CD14-positive monocyte (primary cell): ENCODE data around the gene SLC25A22. TPM values are rescaled to one million over a fixed set of nuclear protein-coding genes. Genes with fewer than 3 reads are reported as not detected.

Experiments used
- DNase-seq, 3 donors: peaks; one replicate each; pipeline ENCODE4 v3.0.0-alpha.2; 2011 to 2022
- H2AFZ ChIP-seq: 2 replicates; pipeline ENCODE4 v1.6.0; 2012; ENCODE audit warnings: mild to moderate bottlenecking, low read depth, low read length, inconsistent platforms; ENCODE audit not compliant: insufficient read depth, poor library complexity, severe bottlenecking
- H3K27ac ChIP-seq, 2 donors: 1 replicate in 1 of 2; 2 replicates in 1 of 2; pipeline ENCODE4 v1.5.1; 2012 to 2013; ENCODE audit warnings: low read length in 2 of 2, control low read depth in 1 of 2, inconsistent platforms in 1 of 2, low read depth in 1 of 2, mild to moderate bottlenecking in 1 of 2
- H3K27me3 ChIP-seq, 2 donors: one replicate each; pipeline versions ENCODE4 v1.6.0 to v1.6.1; 2011 to 2013; ENCODE audit warnings: low read length in 2 of 2; ENCODE audit not compliant: control insufficient read depth in 2 of 2, insufficient read depth in 2 of 2
- H3K36me3 ChIP-seq, 2 donors: replicated peaks in 1 of 2; 1 replicate in 1 of 2; 2 replicates in 1 of 2; pipeline versions ENCODE4 v1.5.1 to v1.6.1; 2012 to 2013; ENCODE audit warnings: low read length in 2 of 2, control low read depth in 1 of 2, inconsistent platforms in 1 of 2, mild to moderate bottlenecking in 1 of 2; ENCODE audit not compliant: insufficient read depth in 2 of 2, control insufficient read depth in 1 of 2
- H3K4me1 ChIP-seq, 2 donors: 1 replicate in 1 of 2; 2 replicates in 1 of 2; pipeline versions ENCODE4 v1.5.1 to v1.6.1; 2012 to 2013; ENCODE audit warnings: low read length in 2 of 2, control low read depth in 1 of 2, inconsistent platforms in 1 of 2, mild to moderate bottlenecking in 1 of 2, moderate library complexity in 1 of 2; ENCODE audit not compliant: insufficient read depth in 2 of 2, control insufficient read depth in 1 of 2
- H3K4me2 ChIP-seq: replicated peaks from 2 replicates; pipeline ENCODE3; 2012; ENCODE audit warnings: low read length, moderate library complexity, mild to moderate bottlenecking; ENCODE audit not compliant: poor library complexity, severe bottlenecking; ENCODE audit errors: extremely low read depth
- H3K4me3 ChIP-seq, 3 experiments: fragments of 200-600 bp in 1 of 3; sonication (generic) in 1 of 3; replicated peaks in 1 of 3; 1 replicate in 2 of 3; 2 replicates in 1 of 3; pipeline ENCODE4 v1.5.1; 2011 to 2013; ENCODE audit warnings: low read length in 3 of 3, mild to moderate bottlenecking in 3 of 3, control low read depth in 2 of 3, low read depth in 2 of 3, inconsistent platforms in 1 of 3, moderate library complexity in 1 of 3
- H3K79me2 ChIP-seq: 2 replicates; pipeline ENCODE4 v1.6.0; 2012; ENCODE audit warnings: mild to moderate bottlenecking, control low read depth, inconsistent platforms, low read length, moderate library complexity; ENCODE audit not compliant: insufficient read depth
- H3K9ac ChIP-seq: 2 replicates; pipeline ENCODE4 v1.6.0; 2017; ENCODE audit warnings: low read length, mild to moderate bottlenecking; ENCODE audit not compliant: insufficient read depth, poor library complexity, severe bottlenecking
- H3K9me3 ChIP-seq, 2 donors: replicated peaks in 1 of 2; 1 replicate in 1 of 2; 2 replicates in 1 of 2; pipeline versions ENCODE4 v1.5.1 to v1.6.1; 2012 to 2013; ENCODE audit warnings: low read length in 2 of 2, control low read depth in 1 of 2; ENCODE audit not compliant: control insufficient read depth in 1 of 2, insufficient read depth in 1 of 2
- H4K20me1 ChIP-seq: 2 replicates; pipeline ENCODE4 v1.6.0; 2012; ENCODE audit warnings: mild to moderate bottlenecking, low read length, control low read depth, moderate library complexity; ENCODE audit not compliant: insufficient read depth
- H3K27ac Mint-ChIP-seq, 7 donors: one replicate each; pipeline ENCODE4 v1.8.0; 2020; ENCODE audit warnings: mild to moderate bottlenecking in 7 of 7, mixed read lengths in 7 of 7, moderate library complexity in 6 of 7, inconsistent platforms in 2 of 7
- H3K27me3 Mint-ChIP-seq, 3 donors: one replicate each; pipeline ENCODE4 v1.8.0; 2021 to 2022; ENCODE audit warnings: low read depth in 3 of 3, mild to moderate bottlenecking in 3 of 3, mixed read lengths in 3 of 3, moderate library complexity in 3 of 3, inconsistent platforms in 1 of 3
- H3K36me3 Mint-ChIP-seq, 2 donors: one replicate each; pipeline ENCODE4 v1.8.0; 2020; ENCODE audit warnings: mixed read lengths in 2 of 2, inconsistent platforms in 1 of 2, mild to moderate bottlenecking in 1 of 2
- H3K4me1 Mint-ChIP-seq: one replicate; pipeline ENCODE4 v1.8.0; 2020; ENCODE audit warnings: mild to moderate bottlenecking, mixed read lengths
- H3K4me3 Mint-ChIP-seq, 2 donors: one replicate each; pipeline ENCODE4 v1.8.0; 2020; ENCODE audit warnings: mild to moderate bottlenecking in 2 of 2, mixed read lengths in 2 of 2, moderate library complexity in 1 of 2
- H3K9me3 Mint-ChIP-seq, 7 donors: one replicate each; pipeline ENCODE4 v1.8.0; 2020 to 2022; ENCODE audit warnings: mixed read lengths in 7 of 7, mild to moderate bottlenecking in 6 of 7, moderate library complexity in 6 of 7, inconsistent platforms in 2 of 7
- CTCF ChIP-seq: fragments of 200-600 bp; IDR thresholded peaks from one replicate; pipeline ENCODE4 v1.8.0; 2022; ENCODE audit warnings: antibody characterized with exemption, mild to moderate bottlenecking
- WGBS: methylation state at CpG from one replicate; pipeline ENCODE4 v1.1.5; 2013; ENCODE audit warnings: missing lambda C conversion rate; ENCODE audit not compliant: insufficient coverage; 5-methylcytosine and 5-hydroxymethylcytosine counted together
- intact Hi-C, 2 donors: fragments of 100-400 bp; cut with micrococcal nuclease; formaldehyde crosslinking; loops; one replicate each; pipeline versions ENCODE4 v1.15.0 to v1.15.1; 2023
- polyA plus RNA-seq, 3 donors: library from polyadenylated mRNA; depleted of rRNA in 1 of 3; unstranded in 2 of 3; stranded (reverse) in 1 of 3; fragments of 300-500 nt in 2 of 3; fragments of >200 nt in 1 of 3; fragmentation: Illumina TruSeq in 2 of 3; gene quantifications; 1 replicate in 2 of 3; 2 replicates in 1 of 3; pipeline ENCODE4 v1.2.3, GENCODE V29; 2012 to 2021

The SLC25A22 gene
- polyA plus RNA-seq, 3 donors = 4.4 to 20.9 (median 5.6) TPM

GRCh38 chr11:844693-845644 lies 46.9 kb upstream of the SLC25A22 start:
- intact Hi-C loops = loop anchor here (5.0 kb wide), 3 partner anchors 38 to 82 kb away; partner anchors contain the start of genes AP2A2 (in 1 of the 2), PIDD1 (in 1 of the 2) and RPLP2 (in 1 of the 2)
- H3K36me3 Mint-ChIP-seq = peaks cover 9 to 10% of the 10 kb centered on the region in 2 donors
- peaks cover 49% of the 10 kb centered on the region for H3K4me1 Mint-ChIP-seq
- Histone ChIP-seq H3K4me2 (peak overlapping the region; percentile 88), H3K4me1 (peaks cover 52 to 81% of the 10 kb centered on the region in 2 donors), H3K9me3 (no peaks in the 10 kb centered on the region), H3K4me3 (peak overlapping the region in 2 of 3 experiments; percentile 92 to 94), H3K27ac (peak overlapping the region in 1 of 2 donors; percentile 93), H3K9ac (peak overlapping the region; percentile 95), H4K20me1 (peaks cover 69% of the 10 kb centered on the region), H3K36me3 (peaks cover 4 to 6% of the 10 kb centered on the region in 2 donors), H3K79me2 (peaks cover 23% of the 10 kb centered on the region), H3K27me3 (peaks cover 6 to 14% of the 10 kb centered on the region in 2 donors), H2AFZ (no peak overlapping the region)
- H3K27ac Mint-ChIP-seq = peak overlapping the region; percentile 57 to 88 (median 78)
- peak overlapping the region; percentile 74 to 81 for H3K4me3 Mint-ChIP-seq
- no peak for TF ChIP-seq CTCF
- peaks cover 10 to 31% (median 20%) of the 10 kb centered on the region in 3 donors for H3K27me3 Mint-ChIP-seq
- DNase-seq = peak; percentile 65 to 83 (median 80)
- peaks cover 0 to 3% (median 0%) of the 10 kb centered on the region in 7 donors for H3K9me3 Mint-ChIP-seq
- WGBS = 43% methylated on average over 14 of the region's 31 CpGs
